Spleen (tissue), 11 donors: ENCODE results near the gene PTTG1IP. TPM values are rescaled to one million over a fixed set of nuclear protein-coding genes. Genes with fewer than 3 reads are reported as not detected.

Source experiments
- DNase-seq: peaks from one replicate; pipeline ENCODE4 v3.0.0-alpha.2; 2020
- H3K27ac ChIP-seq, 8 donors: fragments of 200-600 bp; sonication (generic) in 7 of 8; 1 replicate in 4 of 8; 2 replicates in 4 of 8; pipeline versions ENCODE4 v1.5.0 to v1.8.0; 2016 to 2021; ENCODE audit warnings: inconsistent platforms in 4 of 8, mild to moderate bottlenecking in 4 of 8, moderate library complexity in 1 of 8
- H3K27me3 ChIP-seq, 7 donors: fragments of 200-600 bp; sonication (generic) in 6 of 7; replicated peaks in 1 of 7; 1 replicate in 4 of 7; 2 replicates in 3 of 7; pipeline versions ENCODE4 v1.5.0 to v1.8.0; 2016 to 2021; ENCODE audit warnings: inconsistent platforms in 3 of 7, mild to moderate bottlenecking in 1 of 7
- H3K36me3 ChIP-seq, 6 donors: fragments of 200-600 bp; sonication (generic) in 5 of 6; 1 replicate in 4 of 6; 2 replicates in 2 of 6; pipeline versions ENCODE4 v1.5.0 to v1.8.0; 2016 to 2021; ENCODE audit warnings: inconsistent platforms in 2 of 6
- H3K4me1 ChIP-seq, 6 donors: fragments of 200-600 bp; sonication (generic) in 5 of 6; 1 replicate in 3 of 6; 2 replicates in 3 of 6; pipeline versions ENCODE4 v1.5.0 to v1.8.0; 2016 to 2021; ENCODE audit warnings: inconsistent platforms in 3 of 6
- H3K4me3 ChIP-seq, 8 donors: fragments of 200-600 bp; sonication (generic) in 7 of 8; 1 replicate in 4 of 8; 2 replicates in 4 of 8; pipeline versions ENCODE4 v1.5.0 to v1.8.0; 2016 to 2021; ENCODE audit warnings: inconsistent platforms in 4 of 8, mild to moderate bottlenecking in 4 of 8, moderate library complexity in 2 of 8
- H3K9me3 ChIP-seq, 8 donors: fragments of 200-600 bp; sonication (generic) in 7 of 8; 1 replicate in 4 of 8; 2 replicates in 4 of 8; pipeline versions ENCODE4 v1.5.0 to v1.8.0; 2016 to 2021; ENCODE audit warnings: inconsistent platforms in 4 of 8
- POLR2A ChIP-seq, 3 donors: fragments of 450-650 bp; IDR thresholded peaks; one replicate each; pipeline ENCODE4 v1.5.1; 2017; ENCODE audit warnings: antibody characterized with exemption in 3 of 3, mild to moderate bottlenecking in 1 of 3
- POLR2AphosphoS5 ChIP-seq, 3 donors: sonication (generic); formaldehyde crosslinking; IDR thresholded peaks; one replicate each; pipeline ENCODE4 v1.5.1; 2017; ENCODE audit warnings: antibody characterized with exemption in 3 of 3
- WGBS, 5 donors: extraction: QIAGEN DNeasy Blood & Tissue Kit in 3 of 5; methylation state at CpG; one replicate each; pipeline versions ENCODE4 v1.1.5 to v1.1.7; 2013 to 2018; 5-methylcytosine and 5-hydroxymethylcytosine counted together
- intact Hi-C: fragments of 100-400 bp; cut with DNase I; formaldehyde crosslinking; loops from one replicate; pipeline ENCODE4 v1.15.0; 2023; ENCODE audit warnings: low total_unique reads
- polyA plus RNA-seq, 3 donors: library from polyadenylated mRNA; stranded (reverse); fragments of 200-250 nt; gene quantifications; one replicate each; pipeline ENCODE4 v1.2.1, GENCODE V29; 2013
- total RNA-seq, 7 donors: library from RNA; depleted of rRNA in 3 of 7; stranded (reverse); fragments of >200 nt in 3 of 7; fragmentation: NEBNext Ultra II Directional in 4 of 7; extraction: Animal tissue kit (Norgen Biotek cat#: 25700) in 4 of 7; gene quantifications; one replicate each; pipeline versions ENCODE4 v1.1.0 to v1.2.1, GENCODE V29; 2016 to 2021
- TF ChIP-seq, protein P1 (sequence below), 11 experiments: fragments of 200-600 bp in 7 of 11; fragments of 450-650 bp in 4 of 11; sonication (generic) in 4 of 11; IDR thresholded peaks in 8 of 11; conservative IDR thresholded peaks in 3 of 11; 1 replicate in 7 of 11; 2 replicates in 4 of 11; pipeline versions ENCODE4 v1.4.0 to v1.8.0; 2016 to 2021; ENCODE audit warnings: antibody characterized with exemption in 11 of 11, inconsistent platforms in 4 of 11, mild to moderate bottlenecking in 1 of 11
- donor health status: healthy with polysubstance abuse.
- donor health status: DM: no; HTN: no; CAD: no; lungs with moderate emphysema.
- donor health status: DM: no; HTN: no; CAD: no.
- donor health status: Bipolar disorder and iron deficiency.
- donor health status: healthy.
- donor health status: DM: no; HTN: no; CAD: no.
- donor health status: DM: yes; HTN: yes; CAD: no.

PTTG1IP gene
- total and polyA plus RNA-seq, 10 donors = 57.6 to 189 (median 135) TPM

DNA sequence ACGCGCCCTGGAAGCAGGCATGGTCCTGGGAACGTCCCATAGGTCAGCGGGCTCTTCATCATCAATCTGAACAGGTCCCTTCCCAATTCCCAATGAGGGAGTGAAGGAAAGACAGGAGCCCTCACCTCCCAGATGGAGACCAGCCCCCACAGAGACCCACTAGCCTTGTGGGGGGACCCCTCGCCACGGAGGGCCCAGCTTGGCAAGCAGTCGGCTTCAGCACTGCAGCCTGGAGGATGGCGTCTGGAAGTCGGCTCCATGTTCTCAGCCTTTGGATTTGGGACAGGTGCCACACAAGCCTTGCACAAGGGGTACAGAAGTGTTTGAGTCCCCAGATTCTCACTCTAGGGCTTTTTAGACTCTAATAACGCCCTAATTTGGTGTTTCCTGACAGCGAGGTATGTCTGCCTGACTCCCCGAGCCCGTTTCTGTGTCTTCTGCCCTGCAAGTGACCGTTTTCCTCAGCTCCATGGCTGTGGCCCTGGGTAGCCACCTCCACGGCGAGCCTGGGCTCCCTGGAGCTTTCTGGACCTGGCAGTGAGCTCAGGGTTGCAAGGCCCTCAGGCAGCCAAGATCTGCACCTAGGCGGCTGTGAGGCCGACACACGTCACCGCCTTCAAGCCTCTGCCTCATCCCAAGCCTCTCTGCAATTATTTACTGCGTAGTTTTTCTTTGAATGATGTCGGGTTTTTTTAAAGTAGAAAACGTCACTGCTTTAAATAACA lies 30.6 kb downstream of the PTTG1IP start:
- DNase-seq = no peak
- intact Hi-C loops = no loop called here
- peaks cover 17 to 29% (median 22%) of the 10 kb centered on the region in 6 donors for H3K4me1 ChIP-seq
- H3K27ac ChIP-seq = no peak overlapping the region
- WGBS, 5 donors = 83 to 90% (median 84%) methylated on average over 19 to 23 of the region's 23 CpGs
- no peak overlapping the region for H3K4me3 ChIP-seq
- H3K9me3 ChIP-seq = no peaks in the 10 kb centered on the region
- H3K27me3 ChIP-seq = peaks cover 0 to 26% (median 0%) of the 10 kb centered on the region in 7 donors
- TF ChIP-seq POLR2AphosphoS5 (IDR thresholded peaks at IDR 0.05) = no peak
- TF ChIP-seq POLR2A (IDR thresholded peaks at IDR 0.05) = no peak
- H3K36me3 ChIP-seq = peaks cover 0 to 4% (median 0%) of the 10 kb centered on the region in 6 donors

DNA sequence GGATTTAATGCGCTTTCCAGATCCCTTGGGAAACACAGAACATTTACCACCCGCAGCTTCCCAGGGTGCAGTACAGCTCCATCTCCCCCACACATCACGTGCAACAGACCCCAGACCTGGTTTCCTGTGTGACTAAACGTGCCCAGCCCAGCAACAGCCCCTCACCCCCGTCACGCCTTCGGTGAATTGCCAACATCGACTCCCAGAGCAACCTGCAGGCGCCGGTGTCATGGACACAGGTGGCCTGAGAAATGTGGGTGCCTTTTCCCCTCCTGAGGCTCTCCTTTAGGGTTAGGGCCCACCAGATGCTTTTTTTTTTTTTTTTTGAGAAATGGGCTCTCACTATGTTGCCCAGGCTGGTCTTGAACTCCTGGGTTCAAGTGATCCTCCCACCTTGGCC lies 31.4 kb downstream of the PTTG1IP start:
- H3K9me3 ChIP-seq = no peaks in the 10 kb centered on the region
- WGBS, 5 donors = 80 to 87% (median 84%) methylated on average over 10 of the region's 10 CpGs
- no peak overlapping the region for H3K27ac ChIP-seq
- H3K4me3 ChIP-seq = no peak overlapping the region
- H3K27me3 ChIP-seq = peaks cover 0 to 28% (median 0%) of the 10 kb centered on the region in 7 donors
- DNase-seq = no peak
- TF ChIP-seq POLR2AphosphoS5 (IDR thresholded peaks at IDR 0.05) (no peak), POLR2A (IDR thresholded peaks at IDR 0.05) (no peak)
- TF ChIP-seq, protein P1, sequence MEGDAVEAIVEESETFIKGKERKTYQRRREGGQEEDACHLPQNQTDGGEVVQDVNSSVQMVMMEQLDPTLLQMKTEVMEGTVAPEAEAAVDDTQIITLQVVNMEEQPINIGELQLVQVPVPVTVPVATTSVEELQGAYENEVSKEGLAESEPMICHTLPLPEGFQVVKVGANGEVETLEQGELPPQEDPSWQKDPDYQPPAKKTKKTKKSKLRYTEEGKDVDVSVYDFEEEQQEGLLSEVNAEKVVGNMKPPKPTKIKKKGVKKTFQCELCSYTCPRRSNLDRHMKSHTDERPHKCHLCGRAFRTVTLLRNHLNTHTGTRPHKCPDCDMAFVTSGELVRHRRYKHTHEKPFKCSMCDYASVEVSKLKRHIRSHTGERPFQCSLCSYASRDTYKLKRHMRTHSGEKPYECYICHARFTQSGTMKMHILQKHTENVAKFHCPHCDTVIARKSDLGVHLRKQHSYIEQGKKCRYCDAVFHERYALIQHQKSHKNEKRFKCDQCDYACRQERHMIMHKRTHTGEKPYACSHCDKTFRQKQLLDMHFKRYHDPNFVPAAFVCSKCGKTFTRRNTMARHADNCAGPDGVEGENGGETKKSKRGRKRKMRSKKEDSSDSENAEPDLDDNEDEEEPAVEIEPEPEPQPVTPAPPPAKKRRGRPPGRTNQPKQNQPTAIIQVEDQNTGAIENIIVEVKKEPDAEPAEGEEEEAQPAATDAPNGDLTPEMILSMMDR (IDR thresholded peaks at IDR 0.05 in 8 of 11, conservative IDR thresholded peaks at IDR 0.05 in 3 of 11) = no peak
- H3K4me1 ChIP-seq = peaks cover 16 to 21% (median 21%) of the 10 kb centered on the region in 6 donors
- no peaks in the 10 kb centered on the region for H3K36me3 ChIP-seq
- intact Hi-C loops = no loop called here

DNA sequence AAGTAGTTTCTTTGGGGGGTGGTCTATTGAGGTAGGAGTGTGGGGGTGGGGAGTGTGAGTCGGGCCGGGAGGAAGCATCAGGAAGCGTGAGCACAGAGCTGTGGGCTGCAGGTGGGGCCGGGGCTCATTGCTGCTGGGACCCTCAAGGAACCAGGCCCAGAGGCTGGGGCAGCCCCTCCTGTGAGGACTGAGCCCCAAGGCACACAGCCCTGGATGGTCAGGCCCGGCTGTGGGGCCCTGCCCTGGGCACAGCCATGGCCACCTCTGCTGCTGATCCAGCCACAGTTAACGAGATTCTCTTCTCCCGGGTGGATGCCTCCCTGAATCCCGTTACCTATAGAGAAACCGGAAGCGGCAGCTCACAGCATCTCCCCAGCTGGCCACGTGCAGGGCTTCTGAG lies 32.7 kb downstream of the PTTG1IP start:
- WGBS, 5 donors = 60 to 86% (median 81%) methylated on average over 10 to 11 of the region's 11 CpGs
- no peak for DNase-seq
- no peaks in the 10 kb centered on the region for H3K36me3 ChIP-seq
- TF ChIP-seq, protein P1 (IDR thresholded peaks at IDR 0.05 in 8 of 11, conservative IDR thresholded peaks at IDR 0.05 in 3 of 11) = no peak
- TF ChIP-seq POLR2AphosphoS5 (IDR thresholded peaks at IDR 0.05) (no peak), POLR2A (IDR thresholded peaks at IDR 0.05) (no peak)
- H3K4me1 ChIP-seq = peaks cover 3 to 13% (median 7%) of the 10 kb centered on the region in 6 donors
- H3K27me3 ChIP-seq = peaks cover 0 to 32% (median 0%) of the 10 kb centered on the region in 7 donors
- intact Hi-C loops = no loop called here
- no peak overlapping the region for H3K4me3 ChIP-seq
- H3K27ac ChIP-seq = no peak overlapping the region
- no peaks in the 10 kb centered on the region for H3K9me3 ChIP-seq

DNA sequence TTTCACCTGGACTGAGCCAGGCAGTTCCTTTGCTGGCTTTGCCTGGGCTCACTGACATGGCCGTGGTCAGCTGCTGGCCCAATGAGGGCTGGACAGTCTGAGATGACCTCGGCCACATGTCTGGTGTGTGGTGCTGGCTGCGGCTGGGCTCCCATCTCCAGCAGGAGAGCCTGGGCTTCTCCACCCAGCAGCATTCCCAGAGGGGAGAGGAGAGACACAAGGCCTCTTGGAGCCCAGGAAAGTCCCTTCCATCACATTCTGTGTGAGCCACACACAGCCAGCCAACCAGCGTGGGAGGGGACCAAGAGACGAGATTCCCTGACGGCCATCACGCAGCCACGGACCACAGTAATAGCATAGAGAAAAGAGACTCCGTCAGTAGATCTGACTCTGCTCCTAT lies 34.5 kb downstream of the PTTG1IP start:
- H3K27ac ChIP-seq = no peak overlapping the region
- H3K27me3 ChIP-seq = peaks cover 0 to 17% (median 0%) of the 10 kb centered on the region in 7 donors
- no peak overlapping the region for H3K4me3 ChIP-seq
- no peak for DNase-seq
- no peaks in the 10 kb centered on the region for H3K9me3 ChIP-seq
- WGBS, 5 donors = 75 to 93% (median 83%) methylated on average over 6 to 9 of the region's 9 CpGs
- TF ChIP-seq POLR2A (IDR thresholded peaks at IDR 0.05) (no peak), POLR2AphosphoS5 (IDR thresholded peaks at IDR 0.05) (no peak)
- H3K4me1 ChIP-seq = peaks cover 0 to 5% (median 0%) of the 10 kb centered on the region in 6 donors
- intact Hi-C loops = no loop called here
- H3K36me3 ChIP-seq = no peaks in the 10 kb centered on the region
